Smooth muscle cell of the coronary artery (primary cell): ENCODE measurements around the gene MYH14. TPM values are rescaled to one million over a fixed set of nuclear protein-coding genes. Genes with fewer than 3 reads are reported as not detected.

ENCODE experiments used
- total RNA-seq: library from RNA; depleted of rRNA; stranded (reverse); fragments of >200 nt; gene quantifications from 2 replicates; pipeline ENCODE4 v1.2.3, GENCODE V29; 2014; ENCODE audit warnings: low replicate concordance

Gene MYH14
- total RNA-seq: under 0.01 TPM in 1 of 2 replicates, not detected in the other

GRCh38 chr19:50203281-50204080 is at the start of gene MYH14:
Gene MYH14, plus strand, starts transcription at chr19:50203622. Its CDS starts 6,744 bp downstream, at chr19:50210366.

GRCh38 chr19:50162988-50163387 is 40.4 kb upstream of the MYH14 start, which contains the start of gene IZUMO2:
Gene IZUMO2, minus strand, starts transcription at chr19:50163281. Its CDS starts 87 bp downstream, at chr19:50163194.

GRCh38 chr19:50329146-50329925 is 125.9 kb downstream of the MYH14 start, which contains the start of gene KCNC3:
Gene KCNC3, minus strand, starts transcription at chr19:50329377. Its CDS starts 295 bp downstream, at chr19:50329082.

Other genes starting within 250 kb of the MYH14 start
- gene SIGLEC11, start 242.4 kb upstream of the MYH14 start, total RNA-seq: not detected in 2 replicates
- 15.9 and 17.3 TPM in 2 replicates for gene VRK3, start 178.2 kb upstream of the MYH14 start, total RNA-seq
- 5.3 and 6.3 TPM in 2 replicates for gene ZNF473, start 177.6 kb upstream of the MYH14 start, total RNA-seq
- not detected in 2 replicates for gene IZUMO2, start 40.3 kb upstream of the MYH14 start, total RNA-seq
- not detected in 2 replicates for gene KCNC3, start 125.8 kb downstream of the MYH14 start, total RNA-seq
- gene NAPSA, start 162.0 kb downstream of the MYH14 start, total RNA-seq: 0.08 TPM in 1 of 2 replicates, not detected in the other
- 62.1 and 74.8 TPM in 2 replicates for gene NR1H2, start 172.8 kb downstream of the MYH14 start, total RNA-seq
- gene POLD1, start 180.7 kb downstream of the MYH14 start, total RNA-seq: 19.1 and 34.3 TPM in 2 replicates
- gene SPIB, start 215.3 kb downstream of the MYH14 start, total RNA-seq: not detected in 2 replicates
- not detected in 2 replicates for gene MYBPC2, start 229.3 kb downstream of the MYH14 start, total RNA-seq